H1 (cell line): ENCODE results near the gene COPZ1. TPM values are rescaled to one million over a fixed set of nuclear protein-coding genes. Genes with fewer than 3 reads are reported as not detected.

Experiments
- CTCF ChIA-PET: fragments of 300-600 bp; sonication (Branson Sonifier 250); formaldehyde crosslinking; loops from one replicate; lab custom pipeline; 2021; ENCODE audit not compliant: partially characterized antibody; lab: Charles Lee
- POLR2A ChIA-PET: fragments of 300-600 bp; sonication (Branson Sonifier 250); formaldehyde crosslinking; loops from one replicate; lab custom pipeline; 2021; ENCODE audit warnings: inconsistent platforms; ENCODE audit not compliant: partially characterized antibody; lab: Charles Lee
- DNase-seq, 2 experiments: peaks; one replicate each; pipeline versions ENCODE4 v3.0.0 to v3.0.0-alpha.2; 2010 to 2022; ENCODE audit warnings: low spot score in 2 of 2, low read depth in 1 of 2, mixed read lengths in 1 of 2
- FAIRE-seq: peaks from 2 replicates; lab custom pipeline; 2011; peaks lifted over from hg19 to GRCh38; lab: Jason Lieb, UNC
- H2AFZ ChIP-seq: 2 replicates; pipeline ENCODE4 v1.8.1; 2012; ENCODE audit warnings: low read length, inconsistent platforms
- H2AK5ac ChIP-seq: 2 replicates; pipeline ENCODE4 v1.6.1; 2013; ENCODE audit warnings: low read depth, low read length
- H2BK120ac ChIP-seq: replicated peaks from 2 replicates; pipeline ENCODE3; 2013; ENCODE audit warnings: low read depth, low read length, inconsistent platforms
- H2BK12ac ChIP-seq: 2 replicates; pipeline ENCODE4 v1.6.1; 2013; ENCODE audit warnings: low read depth, low read length
- H2BK15ac ChIP-seq: 2 replicates; pipeline ENCODE4 v1.6.1; 2013; ENCODE audit warnings: low read length
- H2BK20ac ChIP-seq: 2 replicates; pipeline ENCODE4 v1.6.1; 2013; ENCODE audit warnings: low read length
- H2BK5ac ChIP-seq: 2 replicates; pipeline ENCODE4 v1.6.1; 2013; ENCODE audit warnings: low read depth, low read length
- H3K14ac ChIP-seq: 2 replicates; pipeline ENCODE4 v1.6.1; 2013; ENCODE audit warnings: inconsistent platforms; ENCODE audit not compliant: insufficient read length
- H3K18ac ChIP-seq: 2 replicates; pipeline ENCODE4 v1.6.1; 2013; ENCODE audit warnings: low read length; ENCODE audit errors: extremely low read depth
- H3K23ac ChIP-seq: 2 replicates; pipeline ENCODE4 v1.6.1; 2013; ENCODE audit warnings: inconsistent platforms; ENCODE audit not compliant: insufficient read length
- H3K23me2 ChIP-seq: 2 replicates; pipeline ENCODE4 v1.6.1; 2013; ENCODE audit warnings: low read depth, low read length
- H3K27ac ChIP-seq: 2 replicates; pipeline ENCODE4 v1.6.1; 2011; ENCODE audit warnings: low read depth, low read length, inconsistent platforms
- H3K27me3 ChIP-seq, 4 experiments: replicated peaks in 1 of 4; 1 replicate in 1 of 4; 2 replicates in 3 of 4; pipeline versions ENCODE4 v1.6.1 to v1.8.1; 2011 to 2013; ENCODE audit warnings: low read length in 3 of 4, mild to moderate bottlenecking in 3 of 4, inconsistent platforms in 2 of 4, mixed read lengths in 2 of 4, moderate library complexity in 1 of 4; ENCODE audit not compliant: control insufficient read depth in 3 of 4, insufficient read depth in 3 of 4; ENCODE audit errors: extremely low read depth in 1 of 4
- H3K36me3 ChIP-seq, 4 experiments: 2 replicates each; pipeline versions ENCODE4 v1.6.1 to v1.8.1; 2011 to 2013; ENCODE audit warnings: mild to moderate bottlenecking in 4 of 4, low read length in 3 of 4, moderate library complexity in 2 of 4, control low read depth in 1 of 4, inconsistent platforms in 1 of 4; ENCODE audit not compliant: insufficient read depth in 4 of 4, control insufficient read depth in 2 of 4
- H3K4ac ChIP-seq: replicated peaks from 2 replicates; pipeline ENCODE3; 2013; ENCODE audit warnings: low read length, low read depth, mixed read lengths, inconsistent platforms; ENCODE audit not compliant: insufficient read length
- H3K4me1 ChIP-seq, 4 experiments: replicated peaks in 1 of 4; 1 replicate in 1 of 4; 2 replicates in 3 of 4; pipeline versions ENCODE4 v1.6.1 to v1.8.1; 2011 to 2013; ENCODE audit warnings: low read length in 3 of 4, inconsistent platforms in 2 of 4, mixed read lengths in 1 of 4; ENCODE audit not compliant: insufficient read depth in 4 of 4, control insufficient read depth in 3 of 4
- H3K4me2 ChIP-seq, 2 experiments: 2 replicates each; pipeline versions ENCODE4 v1.6.1 to v1.8.1; 2011 to 2013; ENCODE audit warnings: low read depth in 2 of 2, low read length in 2 of 2, control low read depth in 1 of 2, inconsistent platforms in 1 of 2, mild to moderate bottlenecking in 1 of 2; ENCODE audit not compliant: insufficient read depth in 1 of 2
- H3K4me3 ChIP-seq, 4 experiments: fragments of 200-600, 300-600 bp in 1 of 4; sonication (generic), shearing (Covaris generic), sonication (Bioruptor Twin) in 1 of 4; 2 replicates each; pipeline versions ENCODE4 v1.5.1 to v1.8.1; 2011 to 2016; ENCODE audit warnings: low read length in 4 of 4, low read depth in 3 of 4, control low read depth in 2 of 4, inconsistent platforms in 2 of 4, mild to moderate bottlenecking in 2 of 4, mixed read lengths in 1 of 4, moderate library complexity in 1 of 4; ENCODE audit not compliant: insufficient read depth in 2 of 4; ENCODE audit errors: extremely low read depth in 1 of 4
- H3K56ac ChIP-seq: replicated peaks from 2 replicates; pipeline ENCODE3; 2013; ENCODE audit warnings: low read depth, mild to moderate bottlenecking, mixed read lengths, low read length, inconsistent platforms; ENCODE audit not compliant: insufficient read length
- H3K79me1 ChIP-seq: 2 replicates; pipeline ENCODE4 v1.6.1; 2013; ENCODE audit warnings: low read depth, low read length, control low read depth
- H3K79me2 ChIP-seq, 2 experiments: 2 replicates each; pipeline versions ENCODE4 v1.6.1 to v1.8.1; 2012 to 2013; ENCODE audit warnings: low read length in 2 of 2, mild to moderate bottlenecking in 2 of 2, inconsistent platforms in 1 of 2; ENCODE audit not compliant: insufficient read depth in 2 of 2, control insufficient read depth in 1 of 2
- H3K9ac ChIP-seq, 4 experiments: replicated peaks in 1 of 4; 1 replicate in 1 of 4; 2 replicates in 3 of 4; pipeline versions ENCODE4 v1.6.1 to v1.8.1; 2011 to 2013; ENCODE audit warnings: low read depth in 3 of 4, low read length in 3 of 4, control low read depth in 2 of 4, mild to moderate bottlenecking in 2 of 4, moderate library complexity in 2 of 4, inconsistent platforms in 1 of 4; ENCODE audit errors: extremely low read depth in 1 of 4
- H3K9me3 ChIP-seq, 2 experiments: 2 replicates each; pipeline versions ENCODE4 v1.6.1 to v1.8.1; 2012 to 2013; ENCODE audit warnings: mild to moderate bottlenecking in 2 of 2, moderate library complexity in 2 of 2, control low read depth in 1 of 2, inconsistent platforms in 1 of 2, low read depth in 1 of 2, low read length in 1 of 2, mixed read lengths in 1 of 2; ENCODE audit not compliant: insufficient read depth in 2 of 2
- H4K20me1 ChIP-seq, 2 experiments: replicated peaks in 1 of 2; 2 replicates each; pipeline versions ENCODE3 to v1.8.1; 2011 to 2013; ENCODE audit warnings: inconsistent platforms in 2 of 2, low read length in 2 of 2, mild to moderate bottlenecking in 1 of 2; ENCODE audit not compliant: insufficient read depth in 2 of 2, control insufficient read depth in 1 of 2
- H4K5ac ChIP-seq: 2 replicates; pipeline ENCODE4 v1.6.1; 2013; ENCODE audit warnings: low read length, low read depth, mixed read lengths, inconsistent platforms; ENCODE audit not compliant: insufficient read length
- H4K8ac ChIP-seq: 2 replicates; pipeline ENCODE4 v1.8.0; 2013; ENCODE audit warnings: mild to moderate bottlenecking, moderate library complexity, low read length, inconsistent platforms; ENCODE audit not compliant: insufficient read depth; ENCODE audit errors: extremely low read depth
- H4K91ac ChIP-seq: replicated peaks from 2 replicates; pipeline ENCODE3; 2013; ENCODE audit warnings: low read length, mixed read lengths, inconsistent platforms; ENCODE audit not compliant: insufficient read length
- ASH2L ChIP-seq: fragments of 200-600, 300-600 bp; sonication (generic); IDR thresholded peaks from one replicate; pipeline ENCODE4 v1.7.1; 2017; ENCODE audit warnings: low read length
- CHD2 ChIP-seq: IDR thresholded peaks from 2 replicates; pipeline ENCODE4 v1.6.1; 2012; ENCODE audit warnings: low read length, improper control_type of control experiment
- KDM1A ChIP-seq: fragments of 200-600, 300-600 bp; sonication (generic); IDR thresholded peaks from 2 replicates; pipeline ENCODE4 v1.7.1; 2016; ENCODE audit warnings: mild to moderate bottlenecking, low read length, borderline replicate concordance
- PHF8 ChIP-seq: fragments of 200-600 bp; sonication (generic); conservative IDR thresholded peaks from 2 replicates; pipeline ENCODE4 v1.7.1; 2012; ENCODE audit warnings: low read depth, mild to moderate bottlenecking, inconsistent platforms, low read length, moderate library complexity
- POU5F1 ChIP-seq: IDR thresholded peaks from 2 replicates; pipeline ENCODE4 v1.6.1; 2011; ENCODE audit warnings: low read depth, mild to moderate bottlenecking, low read length, moderate library complexity
- RAD21 ChIP-seq, 2 experiments: IDR thresholded peaks in 1 of 2; conservative IDR thresholded peaks in 1 of 2; 2 replicates each; pipeline ENCODE4 v1.6.1; 2011; ENCODE audit warnings: low read depth in 2 of 2, low read length in 2 of 2, improper control_type of control experiment in 1 of 2, inconsistent platforms in 1 of 2, mild to moderate bottlenecking in 1 of 2, moderate library complexity in 1 of 2
- RXRA ChIP-seq: IDR thresholded peaks from 2 replicates; pipeline ENCODE4 v1.6.1; 2011; ENCODE audit warnings: low read depth, mild to moderate bottlenecking, low read length, moderate library complexity; ENCODE audit not compliant: insufficient read depth
- SP4 ChIP-seq: IDR thresholded peaks from 2 replicates; pipeline ENCODE4 v1.6.1; 2012; ENCODE audit warnings: low read length, inconsistent platforms
- YY1 ChIP-seq: IDR thresholded peaks from 2 replicates; pipeline ENCODE4 v1.6.1; 2011; ENCODE audit warnings: low read depth, mild to moderate bottlenecking, low read length
- ZNF274 ChIP-seq: IDR thresholded peaks from 2 replicates; pipeline ENCODE4 v1.7.0; 2012; ENCODE audit warnings: low read length, borderline replicate concordance; ENCODE audit errors: extremely low read depth
- WGBS, 2 experiments: shearing (Covaris generic) in 1 of 2; methylation state at CpG; one replicate each; pipeline versions ENCODE4 v1.1.6 to v1.1.7; 2013 to 2015; ENCODE audit warnings: low lambda C conversion rate in 2 of 2, mixed read lengths in 2 of 2, inconsistent platforms in 1 of 2, low coverage in 1 of 2, missing lambda C conversion rate in 1 of 2; ENCODE audit not compliant: insufficient replicate concordance in 2 of 2, insufficient coverage in 1 of 2, insufficient read length in 1 of 2; ENCODE audit errors: extremely low coverage in 1 of 2, missing lambda C conversion rate in 1 of 2; 5-methylcytosine and 5-hydroxymethylcytosine counted together
- polyA plus RNA-seq, 7 experiments: library from polyadenylated mRNA; depleted of rRNA in 3 of 7; stranded (reverse) in 5 of 7; unstranded in 2 of 7; fragments of >200 nt in 5 of 7; fragments of 200-250 nt in 2 of 7; gene quantifications; 1 replicate in 5 of 7; 2 replicates in 1 of 7; 4 replicates in 1 of 7; pipeline versions ENCODE4 v1.2.1 to v1.2.3, GENCODE V29; 2011 to 2013; ENCODE audit warnings: missing spikeins in 2 of 7, mixed read lengths in 2 of 7
- total RNA-seq: library from RNA; stranded (reverse); fragmentation: NEBNext Ultra II Directional; extraction: Animal tissue kit (Norgen Biotek cat#: 25700); gene quantifications from 2 replicates; pipeline ENCODE4 v1.2.1, GENCODE V29; 2021
- TF ChIP-seq, protein P1 (sequence below): IDR thresholded peaks from 2 replicates; pipeline ENCODE4 v1.6.1; 2012; ENCODE audit warnings: inconsistent platforms

Gene COPZ1
- total and polyA plus RNA-seq, 2 of the 8 experiments (the other 6 are each of a cell fraction or from before 2014, with no cell fraction given): 103 to 133 TPM

GRCh38 chr12:54294152-54294952 lies 30.6 kb upstream of the COPZ1 start:
- POLR2A ChIA-PET: interaction anchor here (0.6 to 15.0 kb wide), 11 partner anchors 9 to 86 kb away, joined by 3 to 1006 read pairs (median 4); partner anchors contain the start of genes CBX5 and HNRNPA1
- peak; percentile 100 for TF ChIP-seq RXRA
- no peak for TF ChIP-seq PHF8
- TF ChIP-seq, protein P1, sequence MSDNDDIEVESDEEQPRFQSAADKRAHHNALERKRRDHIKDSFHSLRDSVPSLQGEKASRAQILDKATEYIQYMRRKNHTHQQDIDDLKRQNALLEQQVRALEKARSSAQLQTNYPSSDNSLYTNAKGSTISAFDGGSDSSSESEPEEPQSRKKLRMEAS: no peak
- TF ChIP-seq ZNF274: no peak
- peak; percentile 81 to 92 for TF ChIP-seq RAD21 (IDR thresholded peaks at IDR 0.05 in 1 of 2, conservative IDR thresholded peaks at IDR 0.05 in 1 of 2; ENCODE audit: low read depth in 2 of 2, low read length in 2 of 2)
- 0 out of 2 replicates have a peak, but pooled peaks have one; percentile 15 for TF ChIP-seq POU5F1
- TF ChIP-seq YY1: peak; percentile 42; the same call in 1 of the 2 replicates
- no peak for TF ChIP-seq KDM1A
- TF ChIP-seq SP4: peak; percentile 78; the same call in 1 of the 2 replicates
- no peak for TF ChIP-seq ASH2L
- 0 out of 2 replicates have a peak, but pooled peaks have one; percentile 41 for TF ChIP-seq CHD2

More at GRCh38 chr12:54294152-54294952, 30.6 kb upstream of the COPZ1 start:
- H2AFZ ChIP-seq: no peak overlapping the region
- H2AK5ac ChIP-seq: peak overlapping the region; percentile 79; the same call in 1 of the 2 replicates
- peaks cover 0 to 6% (median 0%) of the 10 kb centered on the region in 4 experiments; a peak in 2 of 8 replicates for H3K36me3 ChIP-seq
- no peak overlapping the region for H2BK20ac ChIP-seq
- H2BK15ac ChIP-seq: no peak overlapping the region
- no peak overlapping the region for H3K27ac ChIP-seq
- H3K56ac ChIP-seq: no peak overlapping the region
- H2BK5ac ChIP-seq: no peak overlapping the region
- H3K79me1 ChIP-seq: no peaks in the 10 kb centered on the region
- no peak for FAIRE-seq
- H3K9ac ChIP-seq: no peak overlapping the region
- H3K23me2 ChIP-seq: no peaks in the 10 kb centered on the region
- no peak overlapping the region for H3K4ac ChIP-seq
- DNase-seq: peak in 1 of 2 experiments; percentile 94
- H2BK12ac ChIP-seq: no peak overlapping the region
- H3K9me3 ChIP-seq: no peaks in the 10 kb centered on the region
- no peak overlapping the region for H3K4me2 ChIP-seq
- no peak overlapping the region for H2BK120ac ChIP-seq
- no peak overlapping the region for H3K18ac ChIP-seq
- 0 out of 2 replicates have a peak overlapping the region, but pooled peaks have one; percentile 23 for H4K8ac ChIP-seq
- peaks cover 0 to 4% (median 0%) of the 10 kb centered on the region in 4 experiments; a peak in 1 of 7 replicates for H3K27me3 ChIP-seq
- 71% methylated on average over 7 of the region's 9 CpGs; no CpG with 5 or more reads in 1 of the 2 experiments for WGBS, 2 experiments
- H3K14ac ChIP-seq: no peak overlapping the region
- H3K4me1 ChIP-seq: peaks cover 0 to 2% (median 0%) of the 10 kb centered on the region in 4 experiments; a peak in 1 of 7 replicates
- H4K20me1 ChIP-seq: peaks cover 0 to 2% of the 10 kb centered on the region in 2 experiments
- H4K5ac ChIP-seq: no peak overlapping the region
- H3K4me3 ChIP-seq: no peak overlapping the region
- no peak overlapping the region for H4K91ac ChIP-seq
- no peak overlapping the region for H3K23ac ChIP-seq
- no peaks in the 10 kb centered on the region for H3K79me2 ChIP-seq
- CTCF ChIA-PET: interaction anchor here (0.6 to 14.9 kb wide), 30 partner anchors 8 to 610 kb away, joined by 3 to 618 read pairs (median 6); partner anchors contain the start of genes CBX5, COPZ1, HNRNPA1 and HOXC6
